Progenitor cell of endocrine pancreas (in vitro differentiated cells): Measurements from ENCODE around the gene PTPRM. TPM values are rescaled to one million over a fixed set of nuclear protein-coding genes. Genes with fewer than 3 reads are reported as not detected.

ENCODE experiments used
- DNase-seq: peaks from one replicate; pipeline ENCODE4 v3.0.0; 2021; ENCODE audit warnings: low spot score; ENCODE audit not compliant: unreplicated experiment
- H3K27ac Mint-ChIP-seq: 2 replicates; pipeline ENCODE4 v1.8.0; 2021; ENCODE audit warnings: mild to moderate bottlenecking, moderate library complexity, mixed read lengths
- H3K27me3 Mint-ChIP-seq: 2 replicates; pipeline ENCODE4 v1.8.0; 2021; ENCODE audit warnings: mixed read lengths
- H3K36me3 Mint-ChIP-seq: 2 replicates; pipeline ENCODE4 v1.8.0; 2022; ENCODE audit warnings: mixed read lengths; ENCODE audit not compliant: insufficient read depth
- H3K4me1 Mint-ChIP-seq: 2 replicates; pipeline ENCODE4 v1.8.0; 2021; ENCODE audit warnings: low read depth, mixed read lengths
- H3K4me3 Mint-ChIP-seq: 2 replicates; pipeline ENCODE4 v1.8.0; 2021; ENCODE audit warnings: low read depth, mild to moderate bottlenecking, moderate library complexity, mixed read lengths
- H3K9me3 Mint-ChIP-seq: 2 replicates; pipeline ENCODE4 v1.8.0; 2021; ENCODE audit warnings: low read depth, mixed read lengths
- total RNA-seq: library from RNA; stranded (reverse); gene quantifications from 2 replicates; pipeline ENCODE4 v1.2.1, GENCODE V29; 2021
- TF ChIP-seq, protein P1 (sequence below): fragments of 200-600 bp; sonication (generic); IDR thresholded peaks from one replicate; pipeline ENCODE4 v1.5.0; 2021; ENCODE audit warnings: antibody characterized with exemption, mild to moderate bottlenecking; ENCODE audit not compliant: unreplicated experiment

PTPRM gene
- total RNA-seq, 1 donor from 2014 or later = 23.2 TPM

- no peak overlapping the region for H3K4me3 Mint-ChIP-seq
- no peaks in the 10 kb centered on the region for H3K27me3 Mint-ChIP-seq
- no peaks in the 10 kb centered on the region for H3K36me3 Mint-ChIP-seq
- peaks cover 3% of the 10 kb centered on the region for H3K9me3 Mint-ChIP-seq
- H3K4me1 Mint-ChIP-seq = no peaks in the 10 kb centered on the region
- DNase-seq = no peak
- no peak overlapping the region for H3K27ac Mint-ChIP-seq
- TF ChIP-seq, protein P1, sequence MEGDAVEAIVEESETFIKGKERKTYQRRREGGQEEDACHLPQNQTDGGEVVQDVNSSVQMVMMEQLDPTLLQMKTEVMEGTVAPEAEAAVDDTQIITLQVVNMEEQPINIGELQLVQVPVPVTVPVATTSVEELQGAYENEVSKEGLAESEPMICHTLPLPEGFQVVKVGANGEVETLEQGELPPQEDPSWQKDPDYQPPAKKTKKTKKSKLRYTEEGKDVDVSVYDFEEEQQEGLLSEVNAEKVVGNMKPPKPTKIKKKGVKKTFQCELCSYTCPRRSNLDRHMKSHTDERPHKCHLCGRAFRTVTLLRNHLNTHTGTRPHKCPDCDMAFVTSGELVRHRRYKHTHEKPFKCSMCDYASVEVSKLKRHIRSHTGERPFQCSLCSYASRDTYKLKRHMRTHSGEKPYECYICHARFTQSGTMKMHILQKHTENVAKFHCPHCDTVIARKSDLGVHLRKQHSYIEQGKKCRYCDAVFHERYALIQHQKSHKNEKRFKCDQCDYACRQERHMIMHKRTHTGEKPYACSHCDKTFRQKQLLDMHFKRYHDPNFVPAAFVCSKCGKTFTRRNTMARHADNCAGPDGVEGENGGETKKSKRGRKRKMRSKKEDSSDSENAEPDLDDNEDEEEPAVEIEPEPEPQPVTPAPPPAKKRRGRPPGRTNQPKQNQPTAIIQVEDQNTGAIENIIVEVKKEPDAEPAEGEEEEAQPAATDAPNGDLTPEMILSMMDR = no peak
Measured at GRCh38 chr18:8167026-8167425, 599.9 kb downstream of the PTPRM start.

DNA sequence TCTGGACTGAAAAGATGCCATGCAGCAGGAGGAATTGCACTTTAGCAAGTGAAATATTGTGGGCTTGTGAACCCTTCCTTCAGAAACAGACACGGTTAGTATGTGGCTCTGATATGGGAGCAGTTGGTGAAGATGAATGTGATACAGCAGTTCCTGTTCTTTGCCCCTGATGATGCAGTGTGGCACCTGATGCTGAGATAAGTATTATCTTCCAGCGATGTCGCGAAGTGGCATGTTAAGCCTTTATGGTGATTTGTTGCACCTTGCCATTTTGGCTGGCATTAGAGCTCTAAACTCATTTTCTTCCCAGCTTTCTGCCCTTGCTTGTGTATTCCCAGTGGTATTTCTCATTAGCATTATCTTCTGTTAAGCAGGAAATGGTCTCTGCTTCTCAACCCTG, 600.6 kb downstream of the PTPRM start:
- H3K4me3 Mint-ChIP-seq = no peak overlapping the region
- no peak for DNase-seq
- H3K27ac Mint-ChIP-seq = no peak overlapping the region
- no peaks in the 10 kb centered on the region for H3K36me3 Mint-ChIP-seq
- H3K4me1 Mint-ChIP-seq = no peaks in the 10 kb centered on the region
- TF ChIP-seq, protein P1 = no peak
- peaks cover 3% of the 10 kb centered on the region for H3K9me3 Mint-ChIP-seq
- no peaks in the 10 kb centered on the region for H3K27me3 Mint-ChIP-seq

DNA sequence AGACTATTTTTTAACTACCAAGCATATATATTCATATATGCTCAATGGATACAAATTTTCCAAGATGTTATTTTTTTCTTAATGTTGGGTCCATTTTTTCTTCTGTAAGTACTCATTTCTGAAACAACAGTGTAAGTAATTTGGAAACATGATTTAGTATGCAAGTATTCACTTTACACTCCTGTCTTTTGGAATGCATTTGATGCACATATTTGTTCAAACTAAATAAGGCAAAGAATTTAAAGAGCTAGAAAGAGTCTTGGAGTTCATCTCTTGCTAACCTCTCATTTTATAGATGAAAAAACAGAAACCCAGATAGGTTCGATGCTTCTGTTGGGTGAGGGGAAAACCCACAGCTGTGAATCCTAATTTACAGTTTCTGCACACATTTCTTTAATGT, 602.6 kb downstream of the PTPRM start:
- no peaks in the 10 kb centered on the region for H3K36me3 Mint-ChIP-seq
- TF ChIP-seq, protein P1 = no peak
- no peak overlapping the region for H3K4me3 Mint-ChIP-seq
- peaks cover 3% of the 10 kb centered on the region for H3K9me3 Mint-ChIP-seq
- no peaks in the 10 kb centered on the region for H3K27me3 Mint-ChIP-seq
- no peak for DNase-seq
- peaks cover 2% of the 10 kb centered on the region for H3K4me1 Mint-ChIP-seq
- no peak overlapping the region for H3K27ac Mint-ChIP-seq

DNA sequence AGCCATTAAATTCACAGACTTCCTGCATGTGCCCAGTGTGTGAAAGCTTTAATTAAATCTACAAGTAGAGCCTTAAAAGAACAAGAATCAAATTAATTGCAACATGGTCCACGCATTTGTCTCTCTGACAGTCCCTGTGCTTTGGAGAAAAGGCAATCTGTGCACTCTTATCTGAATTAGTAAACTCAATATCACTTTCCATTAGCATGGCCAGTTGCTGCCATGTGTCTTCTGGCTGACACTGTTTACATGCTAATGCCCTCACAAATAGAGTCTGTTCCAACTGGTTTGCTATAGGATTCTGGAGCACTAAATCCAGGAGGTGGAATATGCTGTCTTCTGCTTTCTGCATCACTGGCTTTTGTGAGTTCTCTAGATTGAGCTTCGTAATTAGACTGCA, 607.7 kb downstream of the PTPRM start:
- peaks cover 6% of the 10 kb centered on the region for H3K9me3 Mint-ChIP-seq
- no peak overlapping the region for H3K4me3 Mint-ChIP-seq
- H3K36me3 Mint-ChIP-seq = peaks cover 1% of the 10 kb centered on the region
- TF ChIP-seq, protein P1 = no peak
- H3K4me1 Mint-ChIP-seq = peaks cover 15% of the 10 kb centered on the region
- H3K27ac Mint-ChIP-seq = no peak overlapping the region
- DNase-seq = no peak
- no peaks in the 10 kb centered on the region for H3K27me3 Mint-ChIP-seq

GRCh38 chr18:8175501-8176061, 608.5 kb downstream of the PTPRM start:
- no peak overlapping the region for H3K4me3 Mint-ChIP-seq
- peaks cover 9% of the 10 kb centered on the region for H3K9me3 Mint-ChIP-seq

More at GRCh38 chr18:8175501-8176061, 608.5 kb downstream of the PTPRM start:
- DNase-seq = no peak
- Mint-ChIP-seq H3K27ac (no peak overlapping the region), H3K27me3 (no peaks in the 10 kb centered on the region), H3K4me1 (peaks cover 15% of the 10 kb centered on the region), H3K36me3 (peaks cover 4% of the 10 kb centered on the region)
- TF ChIP-seq, protein P1 = no peak
